K562 (cell line): ENCODE data around the gene MED19. TPM values are rescaled to one million over a fixed set of nuclear protein-coding genes. Genes with fewer than 3 reads are reported as not detected.

Experiments used
- ARNT ChIP-seq, 2 experiments: fragments of 450-650 bp; IDR thresholded peaks; 2 replicates each; pipeline ENCODE4 v1.6.1; 2016; ENCODE audit warnings: mild to moderate bottlenecking in 1 of 2
- CBX3 ChIP-seq, 2 experiments: IDR thresholded peaks; 1 replicate in 1 of 2; 2 replicates in 1 of 2; pipeline ENCODE4 v1.6.1; 2012; ENCODE audit warnings: inconsistent platforms in 2 of 2, low read length in 2 of 2, borderline replicate concordance in 1 of 2, control low read depth in 1 of 2
- CHCHD3 ChIP-seq: fragments of 250-450 bp; sonication (Bioruptor Pico); IDR thresholded peaks from 2 replicates; pipeline ENCODE4 v2.1.2; 2022; ENCODE audit warnings: mild to moderate bottlenecking
- E2F1 ChIP-seq: sonication (generic); formaldehyde crosslinking; IDR thresholded peaks from 2 replicates; pipeline ENCODE4 v1.8.1; 2023; ENCODE audit warnings: mild to moderate bottlenecking, missing genetic modification reagents, moderate library complexity
- EP300 ChIP-seq: IDR thresholded peaks from 2 replicates; pipeline ENCODE4 v1.6.1; 2012; ENCODE audit warnings: low read length, improper control_type of control experiment
- GTF2B ChIP-seq: IDR thresholded peaks from 2 replicates; pipeline ENCODE4 v1.6.1; 2011; ENCODE audit not compliant: insufficient read length; ENCODE audit errors: extremely low read depth
- HDAC1 ChIP-seq, 2 experiments: fragments of 450-650 bp; IDR thresholded peaks; 2 replicates each; pipeline ENCODE4 v1.6.1; 2016 to 2017; ENCODE audit warnings: inconsistent platforms in 1 of 2, mild to moderate bottlenecking in 1 of 2, moderate library complexity in 1 of 2
- HDAC2 ChIP-seq: fragments of 450-650 bp; IDR thresholded peaks from 2 replicates; pipeline ENCODE4 v1.6.1; 2016; ENCODE audit warnings: mild to moderate bottlenecking
- HNRNPK ChIP-seq: fragments of 200-400 bp; formaldehyde crosslinking; IDR thresholded peaks from one replicate; pipeline ENCODE4 v1.6.1; 2018; ENCODE audit warnings: mild to moderate bottlenecking, low read depth, low read length; ENCODE audit not compliant: poor library complexity, severe bottlenecking
- KHSRP ChIP-seq: fragments of 450-650 bp; IDR thresholded peaks from 2 replicates; pipeline ENCODE4 v1.6.1; 2017
- MYBL2 ChIP-seq, 2 experiments: fragments of 450-650 bp in 1 of 2; sonication (generic) in 1 of 2; formaldehyde crosslinking in 1 of 2; IDR thresholded peaks; 2 replicates each; pipeline versions ENCODE4 v1.6.1 to v1.8.1; 2017 to 2022; ENCODE audit warnings: borderline replicate concordance in 1 of 2, inconsistent platforms in 1 of 2, low read depth in 1 of 2, mild to moderate bottlenecking in 1 of 2, missing genetic modification reagents in 1 of 2, moderate library complexity in 1 of 2
- NFRKB ChIP-seq: fragments of 450-650 bp; IDR thresholded peaks from 2 replicates; pipeline ENCODE4 v1.6.1; 2016; ENCODE audit warnings: low read depth
- NONO ChIP-seq, 2 experiments: fragments of 200-400 bp in 1 of 2; fragments of 450-650 bp in 1 of 2; formaldehyde crosslinking in 1 of 2; IDR thresholded peaks; 2 replicates each; pipeline ENCODE4 v1.6.1; 2017; ENCODE audit warnings: low read depth in 2 of 2, mild to moderate bottlenecking in 2 of 2, moderate library complexity in 2 of 2, low read length in 1 of 2
- PHB ChIP-seq: fragments of 250-450 bp; sonication (Bioruptor Pico); IDR thresholded peaks from 2 replicates; pipeline ENCODE4 v1.5.0; 2021
- PHF20 ChIP-seq: fragments of 450-650 bp; IDR thresholded peaks from 2 replicates; pipeline ENCODE4 v1.6.1; 2018; ENCODE audit not compliant: partially characterized antibody
- PKNOX1 ChIP-seq: fragments of 450-650 bp; IDR thresholded peaks from 2 replicates; pipeline ENCODE4 v1.6.1; 2016
- POU5F1 ChIP-seq: fragments of 150-350 bp; IDR thresholded peaks from 2 replicates; pipeline ENCODE4 v1.6.1; 2014; ENCODE audit warnings: borderline replicate concordance, low read length, low read depth, mild to moderate bottlenecking; ENCODE audit not compliant: partially characterized antibody
- PPARD ChIP-seq: fragments of 250-450 bp; sonication (Bioruptor Pico); IDR thresholded peaks from 2 replicates; pipeline ENCODE4 v1.8.0; 2022; ENCODE audit warnings: inconsistent platforms, mild to moderate bottlenecking, moderate library complexity
- RUNX1 ChIP-seq: sonication (generic); IDR thresholded peaks from 2 replicates; pipeline ENCODE4 v1.6.1; 2016; ENCODE audit warnings: antibody characterized with exemption, low read depth
- SAP30 ChIP-seq: fragments of 200-600 bp; sonication (generic); IDR thresholded peaks from 2 replicates; pipeline ENCODE4 v1.6.1; 2012; ENCODE audit warnings: borderline replicate concordance, low read depth, mild to moderate bottlenecking, moderate library complexity, low read length, control low read depth, inconsistent platforms; ENCODE audit not compliant: insufficient read depth, poor library complexity, severe bottlenecking
- STAT6 ChIP-seq: sonication (generic); formaldehyde crosslinking; IDR thresholded peaks from 2 replicates; pipeline ENCODE4 v1.8.1; 2023; ENCODE audit warnings: mild to moderate bottlenecking, missing genetic modification reagents
- ZNF436 ChIP-seq: fragments of 250-450, 450-650 bp; sonication (Bioruptor Pico); formaldehyde crosslinking; IDR thresholded peaks from 2 replicates; pipeline ENCODE4 v1.7.0; 2020; ENCODE audit warnings: mild to moderate bottlenecking
- ZNF644 ChIP-seq: fragments of 200-800 bp; sonication (Bioruptor generic); IDR thresholded peaks from 2 replicates; pipeline ENCODE4 v1.6.1; 2016; ENCODE audit warnings: low read depth, missing genetic modification characterization, missing compliant biosample characterization
- polyA plus RNA-seq, 8 experiments: library from polyadenylated mRNA; depleted of rRNA in 4 of 8; stranded (reverse) in 5 of 8; unstranded in 3 of 8; fragments of >200 nt; fragmentation: Nextera tagmentation in 2 of 8; fragmentation: Illumina TruSeq in 1 of 8; extraction: Ambion mirVana in 2 of 8; extraction: Trizol in 1 of 8; gene quantifications; 2 replicates each; pipeline versions ENCODE4 v1.2.1 to v1.2.3, GENCODE V29; 2011 to 2014; ENCODE audit warnings: inconsistent platforms in 1 of 8, missing spikeins in 1 of 8
- total RNA-seq, 7 experiments: library from RNA; depleted of rRNA in 6 of 7; stranded (reverse); fragments of >200 nt in 6 of 7; fragmentation: Illumina TruSeq in 2 of 7; extraction: Trizol in 2 of 7; gene quantifications; 2 replicates each; pipeline versions ENCODE4 v1.2.1 to v1.2.3, GENCODE V29; 2011 to 2021; ENCODE audit warnings: low replicate concordance in 1 of 7

MED19 gene
- total and polyA plus RNA-seq, 9 of the 15 experiments (the other 6 are each of a cell fraction or from before 2014, with no cell fraction given), result 7.3 to 23.5 (median 15.0) TPM

GRCh38 chr11:57735619-57736298 lies 23.7 kb upstream of the MED19 start (continued):
- TF ChIP-seq E2F1 (CRISPR knock-in tag) (0 out of 2 replicates have a peak, but pooled peaks have one; percentile 45), POU5F1 (no peak), CBX3 (IDR thresholded peaks at IDR 0.05; ENCODE audit: borderline replicate concordance in 1 of 2, low read length in 2 of 2) (no peak), SAP30 (no peak), PHB (CRISPR knock-in tag) (no peak), ZNF436 (no peak), HDAC1 (IDR thresholded peaks at IDR 0.05) (peak in 1 of 2 experiments; percentile 59; a peak in 2 of 4 replicates), GTF2B (no peak), STAT6 (CRISPR knock-in tag) (0 out of 2 replicates have a peak, but pooled peaks have one; percentile 31), HNRNPK (no peak), HDAC2 (peak; percentile 52; the same call in 1 of the 2 replicates), ARNT (IDR thresholded peaks at IDR 0.05) (0 out of 4 replicates have a peak, but pooled peaks of 1 of the 2 experiments have one; percentile 38), PPARD (CRISPR knock-in tag) (no peak), MYBL2 (IDR thresholded peaks at IDR 0.05; ENCODE audit: low read depth) (no peak; the same call in 1 of the 2 replicates), MYBL2 (CRISPR knock-in tag; IDR thresholded peaks at IDR 0.05; ENCODE audit: borderline replicate concordance) (no peak), KHSRP (no peak), NONO (IDR thresholded peaks at IDR 0.05; ENCODE audit: low read depth in 2 of 2, low read length in 1 of 2) (no peak), EP300 (peak; percentile 77), PKNOX1 (peak; percentile 67), PHF20 (no peak), RUNX1 (no peak), CHCHD3 (CRISPR knock-in tag) (no peak), NFRKB (no peak), ZNF644 (tag) (no peak)
